IMR-90 (cell line): Measurements from ENCODE around the gene RNU1-4. TPM values are rescaled to one million over a fixed set of nuclear protein-coding genes. Genes with fewer than 3 reads are reported as not detected.
"Not testable (repeated sequence)": the region's sequence is repeated elsewhere in the genome, so short reads cannot be mapped to it uniquely, and the experiment has no call there.

ENCODE experiments used
- ATAC-seq: fragments of 200-7000 bp; cut with Tn5 transposase; 2 replicates; pipeline ENCODE4 v1.9.1; 2020; ENCODE audit warnings: low read depth, mild to moderate bottlenecking, moderate library complexity
- BruUV-seq: library from RNA; stranded (reverse); fragments of 400-500 nt; replicated peaks from 2 replicates; lab custom pipeline; 2021; lab: Mats Ljungman, UMichigan
- CTCF ChIA-PET: fragments of 300-600 bp; formaldehyde crosslinking; extraction: SDS; loops from one replicate; lab custom pipeline; 2021; ENCODE audit warnings: antibody characterized with exemption; lab: Yijun Ruan, JAX
- POLR2A ChIA-PET: fragments of 300-600 bp; sonication (Branson Sonifier 250); formaldehyde crosslinking; loops from one replicate; lab custom pipeline; 2022; ENCODE audit warnings: antibody characterized with exemption; ENCODE audit not compliant: unreplicated experiment; lab: Charles Lee
- DNase-seq: peaks from one replicate; pipeline ENCODE4 v3.0.0; 2013
- H2AFZ ChIP-seq: replicated peaks from 2 replicates; pipeline ENCODE3; 2013; ENCODE audit warnings: low read length, mild to moderate bottlenecking; ENCODE audit not compliant: poor library complexity
- H2AK5ac ChIP-seq: 2 replicates; pipeline ENCODE4 v1.6.1; 2013; ENCODE audit warnings: low read depth, low read length, inconsistent platforms
- H2AK9ac ChIP-seq: replicated peaks from 2 replicates; pipeline ENCODE3; 2013; ENCODE audit warnings: mild to moderate bottlenecking, low read depth, low read length, moderate library complexity; ENCODE audit not compliant: poor library complexity
- H2BK120ac ChIP-seq: 2 replicates; pipeline ENCODE4 v1.6.1; 2013; ENCODE audit warnings: low read depth, low read length, inconsistent platforms
- H2BK15ac ChIP-seq: 3 replicates; pipeline ENCODE4 v1.6.1; 2013; ENCODE audit warnings: low read depth, low read length, inconsistent platforms
- H2BK20ac ChIP-seq: 2 replicates; pipeline ENCODE4 v1.6.1; 2013; ENCODE audit warnings: low read depth, mild to moderate bottlenecking, inconsistent platforms, low read length, moderate library complexity
- H2BK5ac ChIP-seq: 2 replicates; pipeline ENCODE4 v1.6.1; 2013; ENCODE audit warnings: mild to moderate bottlenecking, low read depth, low read length, inconsistent platforms; ENCODE audit not compliant: poor library complexity, severe bottlenecking
- H3K14ac ChIP-seq: replicated peaks from 2 replicates; pipeline ENCODE4 v1.6.1; 2013; ENCODE audit warnings: low read depth, low read length, inconsistent platforms
- H3K18ac ChIP-seq: 2 replicates; pipeline ENCODE4 v1.6.1; 2013; ENCODE audit warnings: low read depth, low read length, control low read depth
- H3K23ac ChIP-seq: 2 replicates; pipeline ENCODE4 v1.6.1; 2013; ENCODE audit warnings: low read depth, low read length, inconsistent platforms
- H3K27ac ChIP-seq: 2 replicates; pipeline ENCODE4 v1.5.1; 2013; ENCODE audit warnings: mild to moderate bottlenecking, control low read depth, low read length; ENCODE audit not compliant: insufficient read depth
- H3K27me3 ChIP-seq: 2 replicates; pipeline ENCODE4 v1.6.1; 2013; ENCODE audit warnings: low read length; ENCODE audit not compliant: control insufficient read depth, insufficient read depth
- H3K36me3 ChIP-seq: 2 replicates; pipeline ENCODE4 v1.6.1; 2013; ENCODE audit warnings: low read length, mixed read lengths; ENCODE audit not compliant: control insufficient read depth, insufficient read depth
- H3K4ac ChIP-seq: 2 replicates; pipeline ENCODE4 v1.6.1; 2013; ENCODE audit warnings: low read depth, low read length, inconsistent platforms
- H3K4me1 ChIP-seq: 2 replicates; pipeline ENCODE4 v1.6.1; 2013; ENCODE audit warnings: low read length, mixed read lengths; ENCODE audit not compliant: control insufficient read depth, insufficient read depth
- H3K4me2 ChIP-seq: 2 replicates; pipeline ENCODE4 v1.6.1; 2013; ENCODE audit warnings: low read depth, mild to moderate bottlenecking, control low read depth, low read length, moderate library complexity
- H3K4me3 ChIP-seq: 2 replicates; pipeline ENCODE4 v1.5.1; 2013; ENCODE audit warnings: low read depth, mild to moderate bottlenecking, control low read depth, low read length, moderate library complexity; ENCODE audit not compliant: insufficient read depth
- H3K56ac ChIP-seq: 2 replicates; pipeline ENCODE4 v1.6.1; 2013; ENCODE audit warnings: low read length, inconsistent platforms; ENCODE audit not compliant: insufficient read depth; ENCODE audit errors: extremely low read depth
- H3K79me1 ChIP-seq, 2 experiments: 2 replicates each; pipeline ENCODE4 v1.6.1; 2013; ENCODE audit warnings: low read length in 2 of 2, inconsistent platforms in 1 of 2, low read depth in 1 of 2
- H3K9ac ChIP-seq: 2 replicates; pipeline ENCODE4 v1.6.1; 2013; ENCODE audit warnings: low read depth, low read length, control low read depth
- H3K9me1 ChIP-seq: 2 replicates; pipeline ENCODE4 v1.6.1; 2013; ENCODE audit warnings: low read length, inconsistent platforms; ENCODE audit not compliant: insufficient read depth
- H3K9me3 ChIP-seq: 2 replicates; pipeline ENCODE4 v1.6.1; 2013; ENCODE audit warnings: low read length; ENCODE audit not compliant: control insufficient read depth, insufficient read depth
- H4K20me1 ChIP-seq: 2 replicates; pipeline ENCODE4 v1.6.1; 2013; ENCODE audit warnings: low read length, inconsistent platforms; ENCODE audit not compliant: insufficient read depth
- H4K5ac ChIP-seq: 2 replicates; pipeline ENCODE4 v1.6.1; 2013; ENCODE audit warnings: mild to moderate bottlenecking, low read depth, low read length, control low read depth
- H4K8ac ChIP-seq, 2 experiments: 2 replicates each; pipeline ENCODE4 v1.6.1; 2013; ENCODE audit warnings: low read depth in 2 of 2, low read length in 2 of 2, control low read depth in 1 of 2, inconsistent platforms in 1 of 2
- H4K91ac ChIP-seq: 2 replicates; pipeline ENCODE4 v1.6.1; 2013; ENCODE audit warnings: low read depth, low read length, inconsistent platforms; ENCODE audit not compliant: insufficient read depth
- CEBPB ChIP-seq: IDR thresholded peaks from 2 replicates; pipeline ENCODE4 v1.6.1; 2012; ENCODE audit warnings: low read depth, low read length, improper control_type of control experiment
- WGBS, 2 experiments: methylation state at CpG; one replicate each; pipeline versions ENCODE4 v1.1.5 to v1.1.7; 2013; ENCODE audit warnings: missing lambda C conversion rate in 2 of 2; ENCODE audit not compliant: insufficient read length in 1 of 2; ENCODE audit errors: extremely low coverage in 2 of 2; 5-methylcytosine and 5-hydroxymethylcytosine counted together
- dilution Hi-C: fragments of 300-500 bp; cut with HindIII; formaldehyde crosslinking; loops from one replicate; pipeline ENCODE4 v1.14.3; 2018; ENCODE audit warnings: low sequenced_read_pairs; ENCODE audit not compliant: unreplicated experiment
- in situ Hi-C: fragments of 300-500 bp; cut with MboI; formaldehyde crosslinking; loops from 3 replicates; pipeline ENCODE4 v1.14.3; 2019; ENCODE audit warnings: low sequenced_read_pairs, inconsistent platforms, mixed read lengths
- intact Hi-C: fragments of 100-400 bp; cut with micrococcal nuclease; formaldehyde crosslinking; loops from 2 replicates; pipeline ENCODE4 v1.10.0; 2022
- polyA plus RNA-seq, 3 experiments: library from polyadenylated mRNA; depleted of rRNA; stranded (reverse); fragments of >200 nt; gene quantifications; 2 replicates each; pipeline ENCODE4 v1.2.3, GENCODE V29; 2012; ENCODE audit warnings: low replicate concordance in 1 of 3
- total RNA-seq: library from RNA; depleted of rRNA; stranded (reverse); fragments of >200 nt; gene quantifications from 2 replicates; pipeline ENCODE4 v1.2.3, GENCODE V29; 2012

RNU1-4 gene
- total and polyA plus RNA-seq, 2 of the 4 experiments (the other 2 are of a cell fraction): under 0.01 TPM; not detected in 1

- H4K8ac ChIP-seq: no peak overlapping the region
- no peak overlapping the region for H3K9ac ChIP-seq
- CTCF ChIA-PET: no interaction called here
- in situ Hi-C loops: no loop called here
- no peak for TF ChIP-seq CEBPB
- POLR2A ChIA-PET: no interaction called here
- no peak overlapping the region for H2BK120ac ChIP-seq
- H3K9me3 ChIP-seq: no peaks in the 10 kb centered on the region
- H2AK9ac ChIP-seq: no peak overlapping the region
- H3K14ac ChIP-seq: no peak overlapping the region
- no peaks in the 10 kb centered on the region for H3K4me1 ChIP-seq
- no peak overlapping the region for H3K56ac ChIP-seq
- no peak overlapping the region for H2BK5ac ChIP-seq
- no peak overlapping the region for H3K18ac ChIP-seq
- H4K5ac ChIP-seq: no peak overlapping the region
- dilution Hi-C loops: no loop called here
- peak overlapping the region; percentile 57 for H2AFZ ChIP-seq
- H4K91ac ChIP-seq: no peak overlapping the region
- no peak overlapping the region for H3K23ac ChIP-seq
- intact Hi-C loops: no loop called here
- 27% methylated on average over 10 of the region's 20 CpGs; no CpG with 5 or more reads in 1 of the 2 experiments for WGBS, 2 experiments
- H3K4me2 ChIP-seq: no peak overlapping the region
- no peak overlapping the region for H2AK5ac ChIP-seq
- no peaks in the 10 kb centered on the region for H3K79me1 ChIP-seq
- no TSS peak for BruUV-seq
- ATAC-seq (peak; percentile 63), DNase-seq (no peak)
- H3K4ac ChIP-seq: no peak overlapping the region
- H3K36me3 ChIP-seq: no peaks in the 10 kb centered on the region
- peaks cover 56% of the 10 kb centered on the region for H3K27me3 ChIP-seq
- no peaks in the 10 kb centered on the region; the same call in 1 of the 2 replicates for H3K9me1 ChIP-seq
- no peak overlapping the region for H2BK15ac ChIP-seq
- no peak overlapping the region for H3K27ac ChIP-seq
- no peak overlapping the region for H2BK20ac ChIP-seq
- no peak overlapping the region for H3K4me3 ChIP-seq
- H4K20me1 ChIP-seq: no peaks in the 10 kb centered on the region
Measured at GRCh38 chr1:16717336-16718098, 22.8 kb upstream of the RNU1-4 start.

DNA sequence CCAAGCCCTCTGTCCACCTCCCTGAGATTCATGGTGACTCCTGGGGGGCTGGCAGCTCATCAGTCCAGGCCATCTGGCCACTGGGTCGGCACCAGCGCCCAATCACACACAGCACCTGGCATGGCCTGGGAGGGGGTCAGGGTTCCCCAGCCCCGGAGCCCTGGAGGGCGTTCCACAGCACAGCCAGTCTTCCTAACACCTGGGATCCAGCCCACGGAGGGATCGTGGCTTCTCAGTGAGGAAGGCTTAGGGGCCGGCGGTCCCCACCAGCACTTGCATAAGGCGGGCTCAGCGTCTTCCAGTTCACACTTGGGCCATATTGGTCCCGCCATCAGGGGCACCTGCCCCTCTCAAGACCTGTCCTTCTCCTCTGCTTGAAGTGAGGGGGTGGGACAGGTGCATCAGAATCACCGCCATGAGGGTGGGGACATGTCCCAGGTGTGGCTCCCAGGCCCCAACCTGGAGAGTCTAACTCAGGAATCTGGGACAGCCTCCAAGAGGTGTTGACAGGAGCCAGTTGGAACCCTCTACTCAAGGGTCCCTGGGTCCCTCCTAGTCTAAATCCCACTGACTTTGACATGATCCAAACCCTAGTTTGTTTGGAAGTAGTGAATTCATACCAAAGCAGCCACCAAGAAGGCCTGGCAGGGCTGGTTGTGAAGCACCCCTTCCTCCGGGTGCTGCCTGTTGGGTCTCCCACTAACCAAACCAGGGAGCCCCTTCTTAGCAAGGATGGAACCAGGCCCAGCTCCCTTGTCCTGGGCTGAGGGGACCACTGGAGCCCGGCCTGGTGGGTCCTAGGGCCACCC is 22.0 kb upstream of the RNU1-4 start:
- H3K4me2 ChIP-seq, H3K23ac ChIP-seq, H2BK120ac ChIP-seq, H3K36me3 ChIP-seq, H3K4me3 ChIP-seq, dilution Hi-C loops, intact Hi-C loops, BruUV-seq, ATAC-seq, H3K9me1 ChIP-seq, H3K4ac ChIP-seq, H4K20me1 ChIP-seq, H3K27ac ChIP-seq, H3K14ac ChIP-seq, H2BK15ac ChIP-seq, H3K56ac ChIP-seq, H3K9me3 ChIP-seq, DNase-seq, H3K9ac ChIP-seq, CTCF ChIA-PET, H3K79me1 ChIP-seq, H3K18ac ChIP-seq, in situ Hi-C loops, H4K5ac ChIP-seq, H4K91ac ChIP-seq, H2AK5ac ChIP-seq, H3K4me1 ChIP-seq, H4K8ac ChIP-seq, H2BK5ac ChIP-seq, POLR2A ChIA-PET, H2BK20ac ChIP-seq: not testable (repeated sequence)
- Histone ChIP-seq H3K27me3 (peaks cover 55% of the 10 kb centered on the region), H2AK9ac (peak overlapping the region; percentile 73), H2AFZ (peak overlapping the region; percentile 16)
- 57% methylated on average over 10 of the region's 14 CpGs; no CpG with 5 or more reads in 1 of the 2 experiments for WGBS, 2 experiments
